A204.1 (cell line): ENCODE measurements around the gene EEF1B2.
"Not testable (repeated sequence)": the region's sequence is repeated elsewhere in the genome, so short reads cannot be mapped to it uniquely, and the experiment has no call there.

Experiments
- FAIRE-seq: peaks from 2 replicates; lab custom pipeline; 2012; peaks lifted over from hg19 to GRCh38; lab: Jason Lieb, UNC

Gene EEF1B2

DNA sequence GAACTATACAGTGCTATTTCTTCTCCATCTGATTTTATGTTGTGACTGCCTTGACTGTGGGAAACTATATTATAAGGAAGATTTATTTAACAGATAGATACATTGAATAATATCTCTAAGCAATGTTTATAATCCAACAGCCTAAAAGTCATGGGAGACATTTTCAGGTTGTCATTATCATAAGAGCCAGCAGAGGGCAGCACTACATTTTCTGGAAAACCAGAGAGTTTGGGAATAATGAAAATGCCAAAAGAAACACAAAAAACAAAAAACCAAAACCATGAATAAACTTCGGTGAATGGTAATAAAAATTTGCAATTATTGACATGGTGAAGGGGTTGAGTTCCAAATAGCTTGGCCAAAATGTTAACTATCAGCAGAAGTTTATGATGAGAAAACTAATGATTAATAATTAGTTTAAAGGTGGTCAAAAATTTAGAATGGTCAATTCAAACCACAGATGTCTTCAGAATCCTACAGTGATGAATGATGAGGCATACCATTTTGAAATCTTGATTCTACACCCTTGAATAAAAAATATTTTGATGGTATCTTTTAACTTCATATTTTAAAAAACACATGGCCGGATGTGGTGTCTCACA is 4.7 kb downstream of the EEF1B2 start:
- peak; percentile 96 for FAIRE-seq

DNA sequence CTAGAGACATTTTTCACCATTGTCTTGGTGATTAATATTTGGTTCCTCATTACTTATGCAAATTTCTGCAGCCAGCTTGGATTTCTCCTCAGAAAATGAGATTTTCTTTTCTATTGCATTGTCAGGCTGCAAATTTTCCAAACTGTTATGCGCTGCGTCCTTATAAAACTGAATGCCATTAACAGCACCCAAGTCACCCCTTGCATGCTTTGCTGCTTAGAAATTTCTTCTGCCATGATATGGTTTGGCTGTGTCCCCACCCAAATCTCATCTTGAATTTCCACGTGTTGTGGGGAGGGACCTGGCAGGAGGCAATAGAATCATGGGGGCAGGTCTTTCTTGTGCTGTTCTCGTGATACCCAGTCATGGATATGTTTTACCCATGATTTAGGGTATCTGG is 8.5 kb downstream of the EEF1B2 start:
- FAIRE-seq = not testable (repeated sequence)

DNA sequence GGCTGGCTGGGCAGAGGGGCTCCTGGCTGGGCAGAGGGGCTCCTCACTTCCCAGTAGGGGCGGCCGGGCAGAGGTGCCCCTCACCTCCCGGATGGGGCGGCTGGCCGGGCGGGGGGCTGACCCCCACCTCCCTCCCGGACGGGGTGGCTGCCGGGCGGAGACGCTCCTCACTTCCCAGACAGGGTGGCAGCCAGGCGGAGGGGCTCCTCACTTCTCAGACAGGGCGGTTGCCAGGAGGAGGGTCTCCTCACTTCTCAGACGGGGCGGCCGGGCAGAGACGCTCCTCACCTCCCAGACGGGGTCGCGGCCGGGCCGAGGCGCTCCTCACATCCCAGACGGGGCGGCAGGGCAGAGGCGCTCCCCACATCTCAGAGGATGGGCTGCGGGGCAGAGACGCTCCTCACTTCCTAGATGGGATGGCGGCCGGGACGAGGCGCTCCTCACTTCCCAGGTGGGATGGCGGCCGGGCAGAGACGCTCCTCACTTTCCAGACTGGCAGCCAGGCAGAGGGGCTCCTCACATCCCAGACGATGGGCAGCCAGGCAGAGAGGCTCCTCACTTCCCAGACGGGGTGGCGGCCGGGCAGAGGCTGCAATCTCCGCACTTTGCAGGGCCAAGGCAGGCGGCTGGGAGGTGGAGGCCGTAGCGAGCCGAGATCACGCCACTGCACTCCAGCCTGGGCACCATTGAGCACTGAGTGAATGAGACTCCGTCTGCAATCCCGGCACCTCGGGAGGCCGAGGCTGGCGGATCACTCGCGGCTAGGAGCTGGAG is 12.1 kb downstream of the EEF1B2 start:
- not testable (repeated sequence) for FAIRE-seq

DNA sequence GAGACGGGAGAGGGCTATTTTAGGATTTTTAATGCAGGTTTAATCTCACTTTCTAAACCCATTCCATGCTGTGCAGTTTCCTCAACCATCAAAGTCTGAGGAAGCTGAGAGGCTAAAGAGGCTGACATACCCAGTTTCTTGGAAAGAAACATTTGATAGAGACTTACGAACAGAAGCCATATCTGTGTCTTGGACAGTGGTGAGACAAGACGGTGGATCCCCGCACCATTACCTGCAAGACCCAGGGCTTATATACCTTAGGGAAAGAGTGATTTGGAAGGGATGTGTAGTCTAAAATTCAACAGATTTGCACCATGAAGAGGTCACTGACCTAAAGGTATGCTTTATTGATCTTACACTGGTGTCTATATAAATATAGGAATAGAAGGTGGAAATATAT is 13.5 kb downstream of the EEF1B2 start:
- FAIRE-seq = no peak

DNA sequence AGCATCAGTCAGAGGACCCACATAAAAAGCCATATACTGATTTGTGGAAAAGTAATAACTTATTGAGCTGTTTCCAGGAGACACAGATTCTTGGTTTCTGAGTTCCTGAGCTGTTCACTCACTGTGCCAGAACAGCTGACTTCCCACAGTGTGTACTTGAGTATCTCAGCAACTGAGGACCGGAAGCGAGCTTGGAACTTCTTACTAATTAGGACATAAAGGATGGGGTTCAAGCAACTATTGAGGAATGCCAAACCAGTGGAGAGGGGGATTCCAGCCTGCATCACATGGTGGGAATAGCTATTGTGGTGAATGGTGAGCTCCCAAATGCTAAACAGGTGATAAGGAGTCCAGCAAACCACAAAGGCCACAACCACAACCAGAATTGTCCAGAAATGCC is 16.4 kb downstream of the EEF1B2 start:
- no peak for FAIRE-seq

DNA sequence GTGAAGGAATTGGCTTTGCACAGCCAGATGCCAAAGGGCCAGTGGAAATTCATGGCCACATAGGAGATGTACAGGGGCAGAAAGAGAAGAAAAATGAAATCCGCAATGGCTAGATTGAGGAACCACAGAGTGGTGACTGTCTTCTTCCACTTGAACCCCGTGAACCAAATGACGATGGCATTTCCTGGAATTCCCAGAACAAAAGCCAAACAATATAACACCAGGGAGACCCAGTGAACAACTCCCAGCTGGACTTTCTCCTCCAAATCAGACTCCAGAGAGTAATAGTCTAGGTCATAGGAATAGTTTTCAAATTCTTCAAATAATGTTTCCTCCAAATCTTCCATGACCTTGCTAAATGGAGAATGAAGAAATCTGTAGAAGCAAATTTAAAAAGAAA is 17.2 kb downstream of the EEF1B2 start:
- FAIRE-seq = no peak

DNA sequence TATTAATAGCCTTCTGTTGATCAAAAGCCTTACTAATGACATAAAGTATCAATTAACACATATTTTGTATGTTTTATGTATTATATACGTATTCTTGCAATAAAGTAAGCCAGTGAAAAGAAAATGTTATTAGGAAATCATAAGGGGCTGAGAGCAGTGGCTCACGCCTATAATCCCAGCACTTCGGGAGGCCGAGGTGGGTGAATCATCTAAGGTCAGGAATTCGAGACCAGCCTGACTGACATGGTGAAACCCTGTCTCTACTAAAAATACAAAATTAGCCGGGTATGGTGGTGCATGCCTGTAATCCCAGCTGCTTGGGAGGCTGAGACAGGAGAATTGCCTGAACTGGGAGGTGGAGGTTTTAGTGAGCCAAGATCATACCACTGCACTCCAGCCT is 21.8 kb downstream of the EEF1B2 start:
- not testable (repeated sequence) for FAIRE-seq

DNA sequence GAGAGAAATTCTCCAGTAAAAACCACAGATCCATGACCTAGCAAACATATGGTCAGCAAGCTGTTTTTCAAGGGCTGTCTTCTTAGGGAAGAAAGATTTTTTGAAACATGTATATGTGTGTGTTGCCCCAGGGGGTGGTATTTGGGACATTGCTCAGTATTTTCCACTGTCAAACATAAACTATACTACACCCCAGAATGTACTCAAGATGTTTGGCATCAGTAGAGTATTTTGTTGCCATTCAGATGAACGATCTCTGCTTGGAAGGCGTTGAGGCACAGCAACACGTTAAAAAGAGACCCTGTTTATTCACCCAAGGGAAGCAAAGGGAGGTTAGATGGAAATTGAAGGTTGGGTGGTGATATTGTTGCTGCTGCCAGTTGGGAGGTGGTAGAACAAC is 30.0 kb downstream of the EEF1B2 start:
- FAIRE-seq = no peak

DNA sequence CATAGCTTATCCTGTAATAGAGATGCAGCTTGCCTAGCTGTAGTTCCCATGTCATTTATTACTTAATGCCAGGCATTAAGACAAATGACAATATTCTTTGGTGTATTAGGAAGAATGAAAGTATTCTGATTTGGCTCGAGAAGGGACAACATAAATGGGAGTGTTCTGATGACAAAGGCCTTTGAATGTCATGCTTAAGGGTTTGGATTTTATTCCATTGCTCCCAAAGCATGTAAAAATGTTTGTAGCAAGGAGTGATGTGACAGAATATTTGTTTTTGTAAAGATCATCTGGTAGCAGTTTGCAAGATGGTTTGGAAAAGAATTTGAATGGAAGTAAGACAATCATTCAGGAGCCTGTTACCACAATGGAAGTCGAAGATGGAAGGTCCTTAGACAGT is 30.4 kb downstream of the EEF1B2 start:
- FAIRE-seq = no peak

DNA sequence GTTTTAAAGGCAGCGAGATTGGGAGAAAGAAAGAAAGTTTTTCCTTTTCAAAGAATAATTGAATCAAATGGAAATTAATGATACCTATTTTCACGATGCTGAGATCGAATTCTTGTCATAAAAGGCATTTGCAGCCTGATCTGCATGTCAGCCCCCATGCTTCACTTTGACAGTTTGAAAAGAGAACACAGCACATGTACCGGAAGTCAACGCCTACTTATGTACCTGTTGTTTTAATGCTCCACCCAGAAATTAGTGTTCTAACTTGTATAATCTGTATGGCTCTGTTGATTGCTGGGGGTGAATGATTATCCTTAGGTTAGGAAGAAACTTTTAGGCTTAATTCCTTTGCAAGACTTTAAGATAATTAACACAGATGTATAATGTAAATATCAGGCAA is 31.0 kb downstream of the EEF1B2 start:
- no peak for FAIRE-seq

DNA sequence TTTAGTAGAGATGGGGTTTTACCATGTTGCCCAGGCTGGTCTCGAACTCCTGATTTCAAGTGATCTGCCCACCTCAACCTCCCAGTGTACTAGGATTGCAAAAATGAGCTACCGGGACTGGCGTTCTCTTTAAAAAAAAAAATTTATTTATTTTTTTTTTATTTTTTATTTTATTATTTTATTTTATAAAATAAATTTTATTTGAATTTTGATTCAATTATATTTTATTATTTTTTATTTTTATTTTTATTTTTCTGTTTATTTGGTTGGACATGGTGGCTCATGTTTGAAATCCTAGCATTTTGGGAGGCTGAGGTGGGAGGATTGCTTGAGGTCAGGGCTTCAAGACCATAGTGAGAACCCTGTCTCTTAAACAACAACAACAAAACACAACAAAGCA is 32.5 kb downstream of the EEF1B2 start:
- FAIRE-seq = peak; percentile 69

DNA sequence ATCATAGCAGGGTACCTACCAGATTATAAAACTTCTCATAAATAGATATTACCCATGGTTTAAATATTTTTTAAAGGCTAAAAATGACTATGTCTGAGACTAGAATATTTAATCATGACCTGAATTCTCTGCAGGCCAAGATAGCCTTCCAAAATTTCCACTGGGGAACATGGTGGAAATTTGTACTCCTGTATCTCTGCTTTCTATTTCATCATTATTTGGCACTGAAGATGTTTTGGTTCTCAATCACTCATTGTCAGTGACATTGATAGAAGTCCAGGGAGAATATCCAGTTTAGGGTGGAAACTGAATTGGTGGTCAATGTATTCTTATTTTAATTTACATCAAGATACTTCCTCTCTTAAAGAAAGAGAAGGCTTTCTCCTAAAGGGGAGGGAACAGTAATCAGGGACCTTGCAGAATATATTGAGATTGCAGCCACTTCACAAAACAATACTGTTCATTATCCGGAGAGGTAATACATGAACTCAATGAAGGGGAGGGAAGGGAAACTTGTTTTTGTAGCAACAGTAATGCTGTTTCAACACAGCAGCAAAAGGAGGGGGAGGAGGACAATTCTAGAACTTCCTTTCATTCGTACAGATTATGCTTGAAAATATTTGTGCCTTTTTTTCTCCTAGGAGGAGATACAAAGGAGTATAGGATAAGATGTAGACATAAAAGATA is 34.1 kb downstream of the EEF1B2 start:
- no peak for FAIRE-seq

DNA sequence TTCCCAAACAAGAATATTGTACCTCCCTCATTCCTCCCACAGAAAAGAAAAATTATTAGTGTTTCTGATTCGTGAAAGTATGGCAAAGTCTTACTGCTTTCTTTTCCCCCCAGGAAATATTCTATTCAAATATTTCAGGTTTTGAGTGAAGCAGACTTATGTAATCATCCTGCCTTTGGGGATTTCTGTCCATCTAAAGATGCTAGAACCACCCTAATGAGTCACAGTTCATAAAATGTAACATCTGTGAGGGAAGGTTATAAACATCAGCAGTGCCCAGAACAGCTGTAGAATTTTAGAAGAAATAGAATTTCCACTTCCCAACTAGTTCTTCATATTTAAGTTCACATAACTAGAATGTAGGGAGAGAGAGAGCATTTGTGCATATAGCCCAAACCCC is 39.0 kb downstream of the EEF1B2 start:
- FAIRE-seq = no peak

DNA sequence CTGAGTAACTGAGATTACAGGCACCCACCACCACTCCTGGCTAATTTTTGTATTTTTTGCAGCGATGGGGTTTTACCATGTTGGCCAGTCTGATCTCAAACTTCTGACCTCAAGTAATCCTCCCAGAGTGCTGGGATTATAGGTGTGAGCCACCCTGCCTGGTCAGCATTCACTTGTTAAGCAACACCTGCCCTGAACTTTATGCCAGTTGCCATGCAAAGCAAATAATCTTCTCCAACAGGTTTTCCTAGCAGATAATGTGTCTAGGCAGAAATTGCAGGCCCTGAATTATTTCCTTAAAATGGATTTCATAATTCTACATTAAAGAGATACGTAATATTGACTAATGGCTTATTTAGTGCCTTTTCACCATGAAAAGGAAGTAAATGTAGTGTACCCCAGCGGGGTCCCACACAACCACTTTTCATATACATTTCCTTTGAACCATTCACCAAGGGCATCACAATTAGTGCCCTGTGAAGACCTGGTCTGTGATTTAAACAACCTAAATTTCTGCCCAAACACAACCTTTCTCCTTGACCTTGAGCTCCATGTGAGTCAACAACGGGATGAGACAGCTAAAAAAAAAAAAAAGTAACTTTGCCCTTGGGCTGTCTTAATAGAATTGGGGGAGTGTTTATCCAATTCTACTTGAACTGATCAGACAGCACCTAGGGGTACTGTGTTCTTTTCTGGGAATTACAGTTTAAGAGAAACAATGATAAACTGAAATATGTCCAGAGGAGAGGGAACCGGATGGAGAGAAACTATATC is 41.6 kb downstream of the EEF1B2 start:
- no peak for FAIRE-seq

DNA sequence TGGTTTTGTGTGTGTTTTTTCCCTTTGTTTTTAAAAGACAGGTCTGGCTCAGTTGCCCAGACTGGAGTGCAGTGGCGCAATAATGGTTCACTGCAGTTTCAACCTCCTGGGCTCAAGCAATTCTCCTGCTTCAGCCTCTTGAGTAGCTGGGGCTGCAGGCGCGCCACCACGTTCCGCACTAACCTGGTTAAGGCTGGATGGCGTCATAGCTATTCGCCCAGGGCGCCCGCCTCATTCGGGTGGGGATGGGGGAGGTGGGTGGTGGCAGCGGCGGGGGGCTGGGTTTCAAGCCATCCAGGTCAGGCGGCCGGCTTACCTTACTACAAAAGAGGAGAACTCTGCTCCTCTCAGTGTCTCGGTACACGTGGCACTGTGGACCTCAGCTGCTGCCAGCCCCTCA is 42.8 kb downstream of the EEF1B2 start:
- no peak for FAIRE-seq

DNA sequence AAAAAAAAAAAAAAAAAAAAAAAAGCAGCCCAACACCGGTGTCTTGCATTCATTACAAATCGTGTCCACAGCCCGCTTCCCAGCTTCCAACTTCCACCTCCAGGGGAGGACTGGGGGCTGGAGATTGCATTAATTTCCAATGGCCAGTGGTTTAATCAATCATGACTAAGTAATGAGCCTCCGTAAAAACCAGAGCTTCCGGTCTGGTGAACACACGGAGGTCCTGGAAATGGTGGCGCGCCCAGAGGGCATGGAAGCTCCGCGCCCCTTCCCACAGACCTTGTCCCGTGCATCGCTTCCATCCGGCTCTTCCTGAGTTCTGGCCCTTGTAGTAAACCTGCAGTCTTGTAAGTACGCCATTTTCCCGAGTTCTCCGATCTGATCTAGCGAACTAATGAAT is 43.6 kb downstream of the EEF1B2 start:
- FAIRE-seq = no peak

DNA sequence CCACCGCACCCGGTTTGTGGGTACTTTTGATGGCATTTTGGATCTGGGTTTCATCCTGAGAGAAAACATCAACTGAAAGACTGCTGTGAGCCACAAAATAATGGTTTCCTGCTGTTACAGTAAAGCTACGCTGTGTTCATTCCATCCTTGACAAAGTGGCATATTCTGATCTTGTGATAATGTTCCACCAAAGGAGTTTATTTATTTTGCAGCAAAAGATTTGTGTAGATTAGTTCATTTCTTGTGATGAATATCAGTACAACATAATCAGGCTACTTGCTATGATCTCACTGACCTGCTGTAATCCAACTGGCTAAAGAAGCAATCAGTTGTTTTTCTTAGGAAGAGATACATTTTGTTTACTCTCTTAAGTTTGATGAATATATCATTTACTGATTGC is 45.0 kb downstream of the EEF1B2 start:
- FAIRE-seq = no peak

DNA sequence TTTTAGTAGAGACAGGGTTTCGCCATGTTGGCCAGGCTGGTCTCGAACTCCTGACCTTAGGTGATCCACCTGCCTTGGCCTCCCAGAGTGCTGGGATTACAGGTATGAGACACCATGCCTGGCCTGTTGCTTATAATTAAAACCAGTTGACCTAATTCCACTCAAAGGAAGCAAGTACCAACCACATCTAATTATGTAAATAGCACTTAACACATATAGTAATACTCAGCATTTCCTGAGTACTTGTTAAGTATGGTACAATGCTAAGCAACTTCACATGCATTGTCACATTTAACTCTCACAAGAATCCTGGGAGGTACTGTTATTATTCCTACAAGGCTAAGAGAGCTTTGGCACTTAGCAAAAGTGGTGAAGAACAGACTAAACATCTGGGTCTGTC is 47.6 kb downstream of the EEF1B2 start:
- FAIRE-seq = not testable (repeated sequence)

DNA sequence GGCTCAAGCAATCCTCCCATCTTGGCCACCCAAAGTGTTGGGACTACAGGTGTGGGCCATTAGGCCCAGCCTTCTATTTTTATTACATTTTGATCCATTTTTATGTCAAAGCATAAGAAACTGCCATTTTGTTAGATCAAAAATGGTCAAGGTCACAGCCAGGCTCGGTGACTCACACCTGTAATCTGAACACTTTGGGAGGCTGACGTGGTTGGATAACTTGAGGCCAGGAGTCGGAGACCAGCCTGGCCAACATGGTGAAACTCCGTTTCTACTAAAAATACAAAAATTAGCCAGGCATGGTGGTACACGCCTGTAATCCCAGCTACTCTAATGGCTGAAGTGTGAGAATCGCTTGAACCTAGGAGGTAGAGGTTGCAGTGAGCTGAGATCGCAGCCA is 49.2 kb downstream of the EEF1B2 start:
- FAIRE-seq = no peak

DNA sequence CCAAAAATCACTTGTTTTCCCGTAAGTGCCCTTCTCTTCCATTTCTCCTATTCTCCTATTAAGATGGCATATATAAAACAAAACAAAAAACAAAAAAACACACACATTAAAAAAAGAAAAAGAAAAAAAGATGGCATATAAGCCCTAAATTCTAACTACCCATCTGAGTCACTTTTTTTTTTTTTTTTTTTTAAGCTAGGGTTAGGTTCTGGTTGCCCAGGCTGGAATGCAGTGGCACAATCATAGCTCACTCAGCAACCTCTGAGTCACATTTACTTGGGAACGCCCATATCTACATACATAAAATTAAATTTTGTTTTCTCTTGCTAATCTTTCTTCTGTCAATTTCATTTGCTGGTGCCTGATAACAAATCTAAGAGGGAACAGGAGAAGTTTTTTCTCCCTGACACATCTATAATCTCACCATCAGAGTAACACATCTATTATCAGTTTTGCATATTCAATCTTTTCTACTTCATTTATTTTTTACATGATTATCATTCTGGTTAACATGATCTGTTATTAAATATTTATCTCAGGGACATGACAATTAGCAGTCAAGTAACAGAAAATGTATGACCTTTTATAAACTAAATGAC is 52.1 kb downstream of the EEF1B2 start:
- no peak for FAIRE-seq
